ENCODE results near the gene TSPAN14. TPM values are rescaled to one million over a fixed set of nuclear protein-coding genes. Genes with fewer than 3 reads are reported as not detected.

The TSPAN14 gene
- total RNA-seq, 1 experiment from 2014 or later: 116 TPM

GRCh38 chr10:80429521-80429973 lies 24.6 kb upstream of the TSPAN14 start:
- H3K4me1 Mint-ChIP-seq (ENCODE audit: low read depth, unreplicated experiment): peaks cover 15% of the 10 kb centered on the region
- no peaks in the 10 kb centered on the region for H3K27me3 Mint-ChIP-seq (ENCODE audit: unreplicated experiment)
- intact Hi-C loops (cut with micrococcal nuclease; ENCODE audit: unreplicated experiment): no loop called here
- DNase-seq: peak; percentile 87
- no peak for TF ChIP-seq CTCF (IDR thresholded peaks at IDR 0.05; ENCODE audit: unreplicated experiment)
- no TSS peak for BruUV-seq (replicated peaks)
- peak overlapping the region; percentile 87 for H3K27ac Mint-ChIP-seq (ENCODE audit: unreplicated experiment)
- H3K4me3 Mint-ChIP-seq (ENCODE audit: low read depth, unreplicated experiment): peak overlapping the region; percentile 12
- H3K9me3 Mint-ChIP-seq (ENCODE audit: low read depth, unreplicated experiment): no peaks in the 10 kb centered on the region
- CTCF ChIA-PET: interaction anchor here (0.6 to 1.6 kb wide), 7 partner anchors 9 to 233 kb away, joined by 3 to 9 read pairs (median 4); no protein-coding TSS in a partner anchor
- peaks cover 11% of the 10 kb centered on the region for H3K36me3 Mint-ChIP-seq (ENCODE audit: insufficient read depth, unreplicated experiment)

GRCh38 chr10:80433134-80433533 lies 21.0 kb upstream of the TSPAN14 start:
- Mint-ChIP-seq H3K9me3 (ENCODE audit: low read depth, unreplicated experiment) (no peaks in the 10 kb centered on the region), H3K27me3 (ENCODE audit: unreplicated experiment) (no peaks in the 10 kb centered on the region), H3K4me1 (ENCODE audit: low read depth, unreplicated experiment) (peaks cover 15% of the 10 kb centered on the region), H3K36me3 (ENCODE audit: insufficient read depth, unreplicated experiment) (peaks cover 6% of the 10 kb centered on the region), H3K4me3 (ENCODE audit: low read depth, unreplicated experiment) (no peak overlapping the region), H3K27ac (ENCODE audit: unreplicated experiment) (no peak overlapping the region)
- CTCF ChIA-PET: interaction anchor here (0.6 to 2.7 kb wide), 3 partner anchors 11 to 143 kb away, joined by 3 to 7 read pairs (median 3); no protein-coding TSS in a partner anchor
- intact Hi-C loops (cut with micrococcal nuclease; ENCODE audit: unreplicated experiment): no loop called here
- TF ChIP-seq CTCF (IDR thresholded peaks at IDR 0.05; ENCODE audit: unreplicated experiment): no peak
- no peak for DNase-seq
- BruUV-seq (replicated peaks): no TSS peak

- CTCF ChIA-PET: no interaction called here
- no TSS peak for BruUV-seq (replicated peaks)
- H3K9me3 Mint-ChIP-seq (ENCODE audit: low read depth, unreplicated experiment): no peaks in the 10 kb centered on the region
- TF ChIP-seq CTCF (IDR thresholded peaks at IDR 0.05; ENCODE audit: unreplicated experiment): no peak
- no peaks in the 10 kb centered on the region for H3K27me3 Mint-ChIP-seq (ENCODE audit: unreplicated experiment)
- DNase-seq: no peak
- no peak overlapping the region for H3K4me3 Mint-ChIP-seq (ENCODE audit: low read depth, unreplicated experiment)
- H3K36me3 Mint-ChIP-seq (ENCODE audit: insufficient read depth, unreplicated experiment): no peaks in the 10 kb centered on the region
- intact Hi-C loops (cut with micrococcal nuclease; ENCODE audit: unreplicated experiment): no loop called here
- H3K4me1 Mint-ChIP-seq (ENCODE audit: low read depth, unreplicated experiment): no peaks in the 10 kb centered on the region
- H3K27ac Mint-ChIP-seq (ENCODE audit: unreplicated experiment): no peak overlapping the region
Measured at GRCh38 chr10:80436446-80437098, 17.5 kb upstream of the TSPAN14 start.

- intact Hi-C loops (cut with micrococcal nuclease; ENCODE audit: unreplicated experiment): no loop called here
- no peak overlapping the region for H3K27ac Mint-ChIP-seq (ENCODE audit: unreplicated experiment)
- H3K9me3 Mint-ChIP-seq (ENCODE audit: low read depth, unreplicated experiment): no peaks in the 10 kb centered on the region
- no peaks in the 10 kb centered on the region for H3K27me3 Mint-ChIP-seq (ENCODE audit: unreplicated experiment)
- no peak for TF ChIP-seq CTCF (IDR thresholded peaks at IDR 0.05; ENCODE audit: unreplicated experiment)
- no peak for DNase-seq
- no peak overlapping the region for H3K4me3 Mint-ChIP-seq (ENCODE audit: low read depth, unreplicated experiment)
- no TSS peak for BruUV-seq (replicated peaks)
- CTCF ChIA-PET: no interaction called here
- no peaks in the 10 kb centered on the region for H3K36me3 Mint-ChIP-seq (ENCODE audit: insufficient read depth, unreplicated experiment)
- no peaks in the 10 kb centered on the region for H3K4me1 Mint-ChIP-seq (ENCODE audit: low read depth, unreplicated experiment)
Measured at GRCh38 chr10:80437227-80437626, 16.9 kb upstream of the TSPAN14 start.
